Trophoblast cell (in vitro differentiated cells and primary cell): ENCODE measurements around the gene IGFBP3.

Experiments used
- DNase-seq, 2 donors: peaks; one replicate each; pipeline ENCODE4 v3.0.0-alpha.2; 2016
- H2AFZ ChIP-seq: 2 replicates; pipeline ENCODE4 v1.6.1; 2013; ENCODE audit warnings: low read length, moderate library complexity, mild to moderate bottlenecking; ENCODE audit not compliant: insufficient read depth, poor library complexity
- H2AK5ac ChIP-seq: 2 replicates; pipeline ENCODE4 v1.6.1; 2013; ENCODE audit warnings: mild to moderate bottlenecking, low read length
- H2BK120ac ChIP-seq: 2 replicates; pipeline ENCODE4 v1.6.1; 2013; ENCODE audit warnings: low read length, mild to moderate bottlenecking, moderate library complexity; ENCODE audit not compliant: insufficient read depth, poor library complexity
- H2BK12ac ChIP-seq: 2 replicates; pipeline ENCODE4 v1.6.1; 2013; ENCODE audit warnings: mild to moderate bottlenecking, low read length, moderate library complexity
- H2BK5ac ChIP-seq: 2 replicates; pipeline ENCODE4 v1.6.1; 2013; ENCODE audit warnings: low read length, low read depth, moderate library complexity, mild to moderate bottlenecking; ENCODE audit not compliant: poor library complexity
- H3K14ac ChIP-seq: 2 replicates; pipeline ENCODE4 v1.6.1; 2013; ENCODE audit warnings: mild to moderate bottlenecking, low read length
- H3K18ac ChIP-seq: 2 replicates; pipeline ENCODE4 v1.6.1; 2013; ENCODE audit warnings: mild to moderate bottlenecking, low read length
- H3K23ac ChIP-seq: 2 replicates; pipeline ENCODE4 v1.6.1; 2013; ENCODE audit warnings: low read length
- H3K27ac ChIP-seq: 2 replicates; pipeline ENCODE4 v1.5.1; 2013; ENCODE audit warnings: low read depth, mild to moderate bottlenecking, inconsistent platforms, low read length, moderate library complexity
- H3K27me3 ChIP-seq: 2 replicates; pipeline ENCODE4 v1.6.1; 2013; ENCODE audit warnings: inconsistent platforms, mild to moderate bottlenecking, low read length, moderate library complexity; ENCODE audit not compliant: insufficient read depth
- H3K36me3 ChIP-seq, 2 experiments: 1 replicate in 1 of 2; 2 replicates in 1 of 2; pipeline ENCODE4 v1.6.1; 2013; ENCODE audit warnings: low read length in 2 of 2, mild to moderate bottlenecking in 2 of 2, moderate library complexity in 1 of 2; ENCODE audit not compliant: insufficient read depth in 2 of 2, control insufficient read depth in 1 of 2
- H3K4ac ChIP-seq: 2 replicates; pipeline ENCODE4 v1.6.1; 2013; ENCODE audit warnings: low read depth, mild to moderate bottlenecking, low read length, moderate library complexity
- H3K4me1 ChIP-seq, 2 experiments: 1 replicate in 1 of 2; 2 replicates in 1 of 2; pipeline ENCODE4 v1.6.1; 2013; ENCODE audit warnings: low read length in 2 of 2, mild to moderate bottlenecking in 2 of 2, moderate library complexity in 1 of 2; ENCODE audit not compliant: insufficient read depth in 2 of 2, control insufficient read depth in 1 of 2
- H3K4me2 ChIP-seq: 2 replicates; pipeline ENCODE4 v1.6.1; 2013; ENCODE audit warnings: inconsistent platforms, mild to moderate bottlenecking, low read length, moderate library complexity
- H3K4me3 ChIP-seq: 2 replicates; pipeline ENCODE4 v1.5.1; 2013; ENCODE audit warnings: mild to moderate bottlenecking, low read depth, low read length, inconsistent platforms
- H3K79me1 ChIP-seq: one replicate; pipeline ENCODE4 v1.6.1; 2013; ENCODE audit warnings: low read length
- H3K79me2 ChIP-seq: 2 replicates; pipeline ENCODE4 v1.6.1; 2013; ENCODE audit warnings: low read length, mild to moderate bottlenecking; ENCODE audit not compliant: control insufficient read depth, insufficient read depth, poor library complexity
- H3K9ac ChIP-seq: 2 replicates; pipeline ENCODE4 v1.6.1; 2013; ENCODE audit warnings: mild to moderate bottlenecking, low read length
- H3K9me3 ChIP-seq: 2 replicates; pipeline ENCODE4 v1.6.1; 2013; ENCODE audit warnings: low read depth, mild to moderate bottlenecking, control low read depth, inconsistent platforms, low read length; ENCODE audit not compliant: insufficient read depth
- H4K12ac ChIP-seq: 2 replicates; pipeline ENCODE4 v1.6.1; 2013; ENCODE audit warnings: low read depth, mild to moderate bottlenecking, low read length, moderate library complexity
- H4K8ac ChIP-seq: 2 replicates; pipeline ENCODE4 v1.6.1; 2013; ENCODE audit warnings: low read depth, mild to moderate bottlenecking, low read length, moderate library complexity
- H4K91ac ChIP-seq: one replicate; pipeline ENCODE4 v1.6.1; 2013; ENCODE audit warnings: low read depth, mild to moderate bottlenecking, low read length, moderate library complexity
- WGBS: extraction: QIAGEN DNeasy Blood & Tissue Kit; methylation state at CpG from one replicate; pipeline ENCODE4 v1.1.7; 2013; ENCODE audit warnings: missing lambda C conversion rate; ENCODE audit not compliant: insufficient read length, insufficient coverage; ENCODE audit errors: extremely low coverage; 5-methylcytosine and 5-hydroxymethylcytosine counted together

IGFBP3 gene

DNA sequence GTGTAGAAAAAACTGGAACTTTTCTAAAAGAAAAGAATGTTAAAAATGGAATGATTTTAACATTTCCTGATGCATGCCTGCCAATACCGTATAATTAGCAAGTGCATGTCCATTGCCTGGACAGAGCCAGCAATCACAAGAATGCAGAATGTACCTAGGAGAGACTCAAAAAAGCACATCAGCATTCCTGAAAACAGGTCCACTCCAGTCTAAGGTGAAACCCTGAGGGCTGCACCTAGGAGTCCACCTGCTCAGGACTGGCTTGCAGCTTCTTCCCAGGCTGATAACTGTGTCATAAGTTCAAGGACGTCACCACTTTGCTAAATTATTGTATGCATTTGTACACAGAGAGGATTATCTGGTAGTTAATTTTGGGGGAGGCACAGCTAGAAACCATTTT is 53.6 kb downstream of the IGFBP3 start:
- no peak overlapping the region for H3K4me3 ChIP-seq
- no peak overlapping the region for H3K4me2 ChIP-seq
- WGBS, result no CpG with 5 or more reads among the region's 2 CpGs
- no peak overlapping the region for H2BK5ac ChIP-seq
- no peak overlapping the region for H2BK12ac ChIP-seq
- H3K79me1 ChIP-seq, result peaks cover 3% of the 10 kb centered on the region
- peak; percentile 79 to 87 for DNase-seq
- no peaks in the 10 kb centered on the region for H3K36me3 ChIP-seq
- no peak overlapping the region for H3K27ac ChIP-seq
- H3K79me2 ChIP-seq, result no peaks in the 10 kb centered on the region
- H3K4me1 ChIP-seq, result peaks cover 3% of the 10 kb centered on the region in 2 experiments
- H2AFZ ChIP-seq, result no peak overlapping the region
- H3K4ac ChIP-seq, result no peak overlapping the region
- H3K9ac ChIP-seq, result no peak overlapping the region
- no peaks in the 10 kb centered on the region for H3K27me3 ChIP-seq
- H3K23ac ChIP-seq, result no peak overlapping the region
- H3K18ac ChIP-seq, result no peak overlapping the region
- H3K9me3 ChIP-seq, result no peaks in the 10 kb centered on the region
- no peak overlapping the region for H4K91ac ChIP-seq
- no peak overlapping the region for H4K8ac ChIP-seq
- no peak overlapping the region for H2BK120ac ChIP-seq
- H3K14ac ChIP-seq, result no peak overlapping the region
- no peak overlapping the region for H2AK5ac ChIP-seq
- H4K12ac ChIP-seq, result no peak overlapping the region

DNA sequence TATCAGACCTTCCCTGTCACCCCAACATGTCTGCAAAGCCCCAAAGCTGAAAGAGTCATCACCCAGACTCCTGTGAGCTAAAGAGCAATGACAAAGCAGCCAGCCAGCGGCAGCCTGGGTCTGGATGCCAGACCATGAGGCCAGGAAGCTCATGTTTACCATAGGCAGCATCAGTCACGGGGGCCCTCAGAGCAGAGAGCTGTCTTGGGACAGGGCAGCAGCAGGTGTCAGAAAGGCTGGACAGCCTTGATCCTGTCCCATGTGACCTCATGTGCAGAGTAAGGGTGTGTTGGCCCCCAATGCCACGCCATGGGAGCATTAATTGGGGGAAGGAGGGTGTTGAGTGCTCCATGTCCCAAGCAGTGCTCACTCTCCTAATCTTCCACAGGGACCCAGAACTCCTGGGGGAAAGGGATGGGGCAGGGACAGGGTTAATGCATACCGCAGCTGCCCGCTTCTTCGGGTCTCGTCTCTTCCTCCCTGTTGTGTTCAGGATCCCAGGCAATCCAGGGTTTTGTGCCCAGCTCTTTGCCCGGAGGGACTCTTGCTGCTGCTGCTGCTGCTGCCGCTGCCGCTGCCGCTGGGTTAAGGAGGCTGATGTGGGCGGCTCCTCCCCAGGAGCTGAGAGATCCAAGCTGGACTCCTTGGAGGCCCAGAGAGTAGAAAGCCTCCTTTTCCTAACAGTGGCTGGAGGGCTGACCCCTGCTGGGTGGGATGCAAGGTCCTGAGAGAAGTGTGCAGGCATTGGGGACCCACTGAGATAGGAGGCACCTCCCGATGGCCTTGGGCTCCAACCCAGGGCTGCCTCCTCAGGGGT is 55.3 kb downstream of the IGFBP3 start:
- H3K79me2 ChIP-seq, result no peaks in the 10 kb centered on the region
- no peak overlapping the region for H3K9ac ChIP-seq
- no CpG with 5 or more reads among the region's 13 CpGs for WGBS
- no peak overlapping the region for H3K4me2 ChIP-seq
- H3K4me1 ChIP-seq, result peaks cover 3% of the 10 kb centered on the region in 2 experiments
- no peak overlapping the region for H2BK5ac ChIP-seq
- no peak overlapping the region for H2BK120ac ChIP-seq
- H4K8ac ChIP-seq, result no peak overlapping the region
- no peak overlapping the region for H4K12ac ChIP-seq
- no peaks in the 10 kb centered on the region for H3K9me3 ChIP-seq
- no peak overlapping the region for H2AFZ ChIP-seq
- H3K27me3 ChIP-seq, result no peaks in the 10 kb centered on the region
- DNase-seq, result no peak
- no peak overlapping the region for H3K4ac ChIP-seq
- no peak overlapping the region for H3K23ac ChIP-seq
- H2BK12ac ChIP-seq, result no peak overlapping the region
- H2AK5ac ChIP-seq, result no peak overlapping the region
- H3K27ac ChIP-seq, result no peak overlapping the region
- H3K18ac ChIP-seq, result no peak overlapping the region
- H3K14ac ChIP-seq, result no peak overlapping the region
- peaks cover 3% of the 10 kb centered on the region for H3K79me1 ChIP-seq
- H3K4me3 ChIP-seq, result no peak overlapping the region
- H3K36me3 ChIP-seq, result no peaks in the 10 kb centered on the region
- H4K91ac ChIP-seq, result no peak overlapping the region

DNA sequence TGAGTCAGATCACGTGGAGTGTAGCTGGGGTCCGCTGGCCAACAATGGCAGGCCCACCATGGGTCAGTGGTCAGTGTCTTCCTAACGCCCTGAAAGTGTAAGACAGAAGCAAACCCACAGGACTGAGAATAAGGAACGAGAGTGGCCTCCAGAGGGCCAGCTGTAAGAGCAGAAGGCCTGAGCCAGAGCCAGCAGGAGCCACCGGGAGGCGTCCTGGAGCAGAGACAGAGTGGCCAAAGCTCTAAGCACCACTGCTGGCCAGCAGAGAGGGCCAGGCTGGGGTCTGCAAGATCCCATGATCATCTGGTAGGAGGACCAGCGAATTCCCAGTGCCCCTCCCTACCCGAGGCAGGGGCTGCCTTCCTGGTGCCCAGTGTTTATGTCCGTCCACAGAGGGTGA is 57.4 kb downstream of the IGFBP3 start:
- no peak overlapping the region for H2BK12ac ChIP-seq
- H3K9ac ChIP-seq, result no peak overlapping the region
- H3K79me1 ChIP-seq, result peaks cover 3% of the 10 kb centered on the region
- peaks cover 3% of the 10 kb centered on the region in 2 experiments for H3K4me1 ChIP-seq
- no peak overlapping the region for H3K14ac ChIP-seq
- H3K36me3 ChIP-seq, result no peaks in the 10 kb centered on the region
- no peak overlapping the region for H4K12ac ChIP-seq
- no peak overlapping the region for H3K27ac ChIP-seq
- no peak overlapping the region for H3K4ac ChIP-seq
- H2AFZ ChIP-seq, result no peak overlapping the region
- H3K4me2 ChIP-seq, result no peak overlapping the region
- H4K91ac ChIP-seq, result no peak overlapping the region
- no peak overlapping the region for H2BK120ac ChIP-seq
- no peak overlapping the region for H2BK5ac ChIP-seq
- no CpG with 5 or more reads among the region's 9 CpGs for WGBS
- H2AK5ac ChIP-seq, result no peak overlapping the region
- no peak overlapping the region for H3K23ac ChIP-seq
- no peak overlapping the region for H3K18ac ChIP-seq
- no peak for DNase-seq
- no peaks in the 10 kb centered on the region for H3K9me3 ChIP-seq
- no peaks in the 10 kb centered on the region for H3K27me3 ChIP-seq
- no peaks in the 10 kb centered on the region for H3K79me2 ChIP-seq
- H3K4me3 ChIP-seq, result no peak overlapping the region
- H4K8ac ChIP-seq, result no peak overlapping the region
